ENCODE measurements around the gene ZNF226. TPM values are rescaled to one million over a fixed set of nuclear protein-coding genes. Genes with fewer than 3 reads are reported as not detected.
"Not testable (repeated sequence)": the region's sequence is repeated elsewhere in the genome, so short reads cannot be mapped to it uniquely, and the experiment has no call there.

ZNF226 gene
- total RNA-seq, 4 donors from 2014 or later, result 9.9 to 23.8 (median 12.9) TPM

GRCh38 chr19:44207126-44207803 is 42.4 kb downstream of the ZNF226 start:
- DNase-seq, result peak; percentile 19
- no peak for TF ChIP-seq POLR2A (IDR thresholded peaks at IDR 0.05)
- TF ChIP-seq CTCF (IDR thresholded peaks at IDR 0.05), result no peak
- Histone ChIP-seq H3K4me3 (peak overlapping the region; percentile 53 to 76 (median 68)), H3K4me1 (peaks cover 0 to 13% (median 5%) of the 10 kb centered on the region in 3 donors), H3K36me3 (no peaks in the 10 kb centered on the region), H3K27me3 (peaks cover 0 to 8% (median 0%) of the 10 kb centered on the region in 4 donors), H3K27ac (peak overlapping the region; percentile 65 to 91 (median 86)), H3K9me3 (peaks cover 0 to 20% (median 6%) of the 10 kb centered on the region in 3 donors)
- WGBS, 2 donors, result 8 to 9% methylated on average over 12 to 21 of the region's 26 CpGs
- intact Hi-C loops (cut with DNase I), result no loop called here

- Histone ChIP-seq H3K4me3 (peak within 1 kb of the TSS; percentile 50 to 85 (median 74)), H3K27me3 (no peaks in the 10 kb centered on the region), H3K36me3 (peaks cover 0 to 33% (median 7%) of the 10 kb centered on the region in 3 donors), H3K9me3 (peaks cover 0 to 6% (median 0%) of the 10 kb centered on the region in 3 donors), H3K4me1 (peaks cover 0 to 25% (median 13%) of the 10 kb centered on the region in 3 donors), H3K27ac (peak within 1 kb of the TSS; percentile 75 to 89 (median 87))
- DNase-seq, result peak; percentile 28
- TF ChIP-seq CTCF (IDR thresholded peaks at IDR 0.05), result no peak
- peak in 1 of 4 donors; percentile 23 for TF ChIP-seq POLR2A (IDR thresholded peaks at IDR 0.05)
- 0% methylated on average over 20 to 29 of the region's 37 CpGs for WGBS, 2 donors
- intact Hi-C loops (cut with DNase I), result no loop called here
Observed at GRCh38 chr19:44212250-44212865, 47.5 kb downstream of the ZNF226 start, which contains the start of gene ZNF227. TSS of gene ZNF227 (plus strand) at chr19:44212532. CDS start at chr19:44217793, 5,261 bp downstream.

- intact Hi-C loops (cut with DNase I), result no loop called here
- no peak for DNase-seq
- Histone ChIP-seq H3K4me1 (peaks cover 0 to 19% (median 11%) of the 10 kb centered on the region in 3 donors), H3K9me3 (peaks cover 0 to 6% (median 0%) of the 10 kb centered on the region in 3 donors), H3K27ac (peak overlapping the region; percentile 75 to 89 (median 87)), H3K36me3 (peaks cover 0 to 39% (median 9%) of the 10 kb centered on the region in 3 donors), H3K4me3 (peak overlapping the region; percentile 50 to 85 (median 74)), H3K27me3 (no peaks in the 10 kb centered on the region)
- WGBS, 2 donors, result 1 to 3% methylated on average over 13 to 15 of the region's 15 CpGs
- no peak for TF ChIP-seq POLR2A (IDR thresholded peaks at IDR 0.05)
- TF ChIP-seq CTCF (IDR thresholded peaks at IDR 0.05), result no peak
Observed at GRCh38 chr19:44212866-44213346, 48.0 kb downstream of the ZNF226 start.

GRCh38 chr19:44219926-44220325 is 55.0 kb downstream of the ZNF226 start:
- 100% methylated on average over 1 to 3 of the region's 3 CpGs for WGBS, 2 donors
- H3K27me3 ChIP-seq; H3K4me1 ChIP-seq; DNase-seq; intact Hi-C loops (cut with DNase I); H3K4me3 ChIP-seq; H3K27ac ChIP-seq: not testable (repeated sequence)
- Histone ChIP-seq H3K9me3 (peaks cover 0 to 22% (median 13%) of the 10 kb centered on the region in 3 donors), H3K36me3 (peaks cover 0 to 63% (median 15%) of the 10 kb centered on the region in 3 donors)

GRCh38 chr19:44220761-44221160 is 55.9 kb downstream of the ZNF226 start:
- Histone ChIP-seq H3K36me3 (peaks cover 0 to 60% (median 15%) of the 10 kb centered on the region in 3 donors), H3K9me3 (peaks cover 0 to 27% (median 14%) of the 10 kb centered on the region in 3 donors)
- DNase-seq; H3K27me3 ChIP-seq; H3K27ac ChIP-seq; intact Hi-C loops (cut with DNase I); H3K4me1 ChIP-seq; H3K4me3 ChIP-seq: not testable (repeated sequence)
- WGBS, 2 donors, result 94 to 98% methylated on average over 3 to 6 of the region's 6 CpGs

- DNase-seq; H3K27me3 ChIP-seq; intact Hi-C loops (cut with DNase I); H3K4me1 ChIP-seq; H3K27ac ChIP-seq; H3K4me3 ChIP-seq: not testable (repeated sequence)
- peaks cover 0 to 60% (median 15%) of the 10 kb centered on the region in 3 donors for H3K36me3 ChIP-seq
- peaks cover 0 to 32% (median 19%) of the 10 kb centered on the region in 3 donors for H3K9me3 ChIP-seq
- WGBS, 2 donors, result 93 to 100% methylated on average over 1 to 2 of the region's 3 CpGs
Observed at GRCh38 chr19:44221291-44221690, 56.4 kb downstream of the ZNF226 start.

Other genes starting within 250 kb of the ZNF226 start
- gene ZNF45, start 229.8 kb upstream of the ZNF226 start, total RNA-seq, result 1 to 10 TPM; 5.0 to 8.4 (median 6.4) TPM
- gene ZNF221, start 213.9 kb upstream of the ZNF226 start, total RNA-seq, result 10 to 100 TPM in 1 of 4 donors, 1 to 10 TPM in 3; 1.4 to 12.9 (median 2.2) TPM
- 1 to 10 TPM; 2.0 to 7.1 (median 3.8) TPM for gene ZNF155, start 180.9 kb upstream of the ZNF226 start, total RNA-seq
- 1 to 10 TPM; 1.1 to 6.3 (median 1.8) TPM for gene ZNF230, start 162.1 kb upstream of the ZNF226 start, total RNA-seq
- gene ZNF222, start 139.7 kb upstream of the ZNF226 start, total RNA-seq, result 1 to 10 TPM; 1.1 to 6.7 (median 3.1) TPM
- gene ZNF223, start 113.1 kb upstream of the ZNF226 start, total RNA-seq, result 1 to 10 TPM; 2.7 to 4.9 (median 3.5) TPM
- 1 to 10 TPM in 2 of 4 donors, under 1 TPM in 2; 0.44 to 1.9 (median 0.80) TPM for gene ZNF284, start 92.9 kb upstream of the ZNF226 start, total RNA-seq
- gene ZNF224, start 70.7 kb upstream of the ZNF226 start, total RNA-seq, result 10 to 100 TPM in 1 of 4 donors, 1 to 10 TPM in 3; 5.7 to 23.8 (median 8.2) TPM
- gene ZNF225, start 51.7 kb upstream of the ZNF226 start, total RNA-seq, result 1 to 10 TPM; 1.2 to 3.1 (median 2.4) TPM
- 1 to 10 TPM in 3 of 4 donors, under 1 TPM in 1; 0.88 to 8.4 (median 3.4) TPM for gene ZNF234, start 23.5 kb upstream of the ZNF226 start, total RNA-seq
- gene ZNF227, start 47.4 kb downstream of the ZNF226 start, total RNA-seq, result 10 to 100 TPM in 1 of 4 donors, 1 to 10 TPM in 3; 4.7 to 16.4 (median 8.8) TPM
- gene ZNF233, start 94.8 kb downstream of the ZNF226 start, total RNA-seq, result under 1 TPM in 1 of 4 donors, not detected in 3; 0.57 TPM
- gene ZNF235, start 139.9 kb downstream of the ZNF226 start, total RNA-seq, result 1 to 10 TPM; 1.8 to 3.6 (median 2.1) TPM
- gene ZNF112, start 191.6 kb downstream of the ZNF226 start, total RNA-seq, result 1 to 10 TPM in 3 of 4 donors, under 1 TPM in 1; 0.83 to 5.9 (median 2.6) TPM
- gene ZNF285, start 236.5 kb downstream of the ZNF226 start, total RNA-seq, result 1 to 10 TPM in 2 of 4 donors, under 1 TPM in 2; 0.18 to 2.8 (median 0.80) TPM